Measurements from ENCODE around the gene LIN37. TPM values are rescaled to one million over a fixed set of nuclear protein-coding genes. Genes with fewer than 3 reads are reported as not detected.
A peak's percentile ranks its signal among the peaks of the same experiment; 100 is the strongest.

The LIN37 gene
- total and polyA plus RNA-seq, 9 of the 15 experiments (the other 6 are each of a cell fraction or from before 2014, with no cell fraction given) = 1.2 to 12.5 (median 8.6) TPM

GRCh38 chr19:35757749-35758608 is 9.6 kb downstream of the LIN37 start, which contains the start of gene PROSER3 (continued):
- TF ChIP-seq PRDM10 (IDR thresholded peaks at IDR 0.05; ENCODE audit: partially characterized antibody) = peak; percentile 97
- no peak; the same call in 1 of the 2 replicates for TF ChIP-seq ZNF134 (CRISPR knock-in tag; conservative IDR thresholded peaks at IDR 0.05)
- peak; percentile 54 for TF ChIP-seq LEF1 (IDR thresholded peaks at IDR 0.05)
- peak; percentile 95 for TF ChIP-seq RBBP5 (IDR thresholded peaks at IDR 0.05; ENCODE audit: borderline replicate concordance, insufficient read depth, low read length, poor library complexity, severe bottlenecking)
- no peak for TF ChIP-seq DNMT1 (IDR thresholded peaks at IDR 0.05)
- no peak for TF ChIP-seq CBX2 (IDR thresholded peaks at IDR 0.05; ENCODE audit: insufficient read depth, low read length, poor library complexity, severe bottlenecking)
- peak; percentile 45; the same call in 1 of the 2 replicates for TF ChIP-seq POLR2AphosphoS5 (IDR thresholded peaks at IDR 0.05; ENCODE audit: control insufficient read depth, insufficient read depth, low read depth, low read length)
- TF ChIP-seq ELF4 (CRISPR knock-in tag; IDR thresholded peaks at IDR 0.05) = 0 out of 2 replicates have a peak, but pooled peaks have one; percentile 20
- TF ChIP-seq MXI1 (IDR thresholded peaks at IDR 0.05; ENCODE audit: low read depth, low read length) = peak; percentile 78
- peak; percentile 53; the same call in 1 of the 2 replicates for TF ChIP-seq MAX (CRISPR knock-in tag; IDR thresholded peaks at IDR 0.05)
- TF ChIP-seq EP300 (IDR thresholded peaks at IDR 0.05; ENCODE audit: low read length) = no peak
- TF ChIP-seq ETV6 (IDR thresholded peaks at IDR 0.05; ENCODE audit: borderline replicate concordance in 1 of 2, low read depth in 2 of 2, low read length in 1 of 2) = 0 out of 4 replicates have a peak, but pooled peaks of 1 of the 2 experiments have one; percentile 15
- TF ChIP-seq ETV6 (CRISPR knock-in tag; IDR thresholded peaks at IDR 0.05; ENCODE audit: borderline replicate concordance) = no peak
- peak; percentile 56; the same call in 1 of the 2 replicates for TF ChIP-seq TFAP4 (CRISPR knock-in tag; IDR thresholded peaks at IDR 0.05; ENCODE audit: borderline replicate concordance)
- no peak for TF ChIP-seq BRD9 (IDR thresholded peaks at IDR 0.05; ENCODE audit: low read depth, partially characterized antibody)
- TF ChIP-seq ASH1L (IDR thresholded peaks at IDR 0.05; ENCODE audit: borderline replicate concordance, low read depth, partially characterized antibody) = peak; percentile 100
- TF ChIP-seq ZNF143 (CRISPR knock-in tag; IDR thresholded peaks at IDR 0.05) = peak; percentile 89
- 0 out of 2 replicates have a peak, but pooled peaks have one; percentile 6 for TF ChIP-seq MAFF (IDR thresholded peaks at IDR 0.05; ENCODE audit: low read length)
- TF ChIP-seq SMARCE1 (IDR thresholded peaks at IDR 0.05) = no peak
- TF ChIP-seq ZNF668 (CRISPR knock-in tag; IDR thresholded peaks at IDR 0.05) = no peak
- no peak for TF ChIP-seq JUN (IDR thresholded peaks at IDR 0.05; ENCODE audit: borderline replicate concordance, low read depth, low read length)
- TF ChIP-seq JUN (CRISPR knock-in tag; IDR thresholded peaks at IDR 0.05; ENCODE audit: borderline replicate concordance) = no peak; the same call in 1 of the 2 replicates

Data from K562 (cell line).